Large intestine (tissue), 3 donors: Measurements from ENCODE around the gene BPIFB4. TPM values are rescaled to one million over a fixed set of nuclear protein-coding genes. Genes with fewer than 3 reads are reported as not detected.
"Not testable (repeated sequence)": the region's sequence is repeated elsewhere in the genome, so short reads cannot be mapped to it uniquely, and the experiment has no call there.

Experiments
- DNase-seq, 2 donors: peaks; one replicate each; pipeline versions ENCODE4 v3.0.0 to v3.0.0-alpha.2; 2013
- H3K27ac ChIP-seq: one replicate; pipeline ENCODE4 v1.5.1; 2013; ENCODE audit warnings: low read length
- H3K27me3 ChIP-seq: 2 replicates; pipeline ENCODE4 v1.6.1; 2013; ENCODE audit warnings: low read length; ENCODE audit not compliant: control insufficient read depth, insufficient read depth
- H3K36me3 ChIP-seq: 2 replicates; pipeline ENCODE4 v1.6.1; 2013; ENCODE audit warnings: low read length; ENCODE audit not compliant: control insufficient read depth, insufficient read depth
- H3K4me1 ChIP-seq: one replicate; pipeline ENCODE4 v1.6.1; 2013; ENCODE audit warnings: low read length; ENCODE audit not compliant: control insufficient read depth, insufficient read depth
- H3K4me3 ChIP-seq: one replicate; pipeline ENCODE4 v1.5.1; 2013; ENCODE audit warnings: low read length
- H3K9me3 ChIP-seq: one replicate; pipeline ENCODE4 v1.6.1; 2013; ENCODE audit warnings: mild to moderate bottlenecking, low read depth, low read length, moderate library complexity; ENCODE audit not compliant: control insufficient read depth
- WGBS: methylation state at CpG from one replicate; pipeline ENCODE4 v1.1.5; 2013; ENCODE audit warnings: low lambda C conversion rate; ENCODE audit not compliant: insufficient coverage; 5-methylcytosine and 5-hydroxymethylcytosine counted together
- polyA plus RNA-seq: library from polyadenylated mRNA; unstranded; fragments of 120-200 nt; gene quantifications from one replicate; pipeline ENCODE4 v1.2.1, GENCODE V29; 2013

The BPIFB4 gene
- polyA plus RNA-seq, 1 donor: 0.12 TPM

GRCh38 chr20:33042983-33043730, 36.3 kb upstream of the BPIFB4 start:
- H3K27ac ChIP-seq: no peak overlapping the region
- no CpG with 5 or more reads among the region's 2 CpGs for WGBS
- H3K9me3 ChIP-seq: no peaks in the 10 kb centered on the region

DNA sequence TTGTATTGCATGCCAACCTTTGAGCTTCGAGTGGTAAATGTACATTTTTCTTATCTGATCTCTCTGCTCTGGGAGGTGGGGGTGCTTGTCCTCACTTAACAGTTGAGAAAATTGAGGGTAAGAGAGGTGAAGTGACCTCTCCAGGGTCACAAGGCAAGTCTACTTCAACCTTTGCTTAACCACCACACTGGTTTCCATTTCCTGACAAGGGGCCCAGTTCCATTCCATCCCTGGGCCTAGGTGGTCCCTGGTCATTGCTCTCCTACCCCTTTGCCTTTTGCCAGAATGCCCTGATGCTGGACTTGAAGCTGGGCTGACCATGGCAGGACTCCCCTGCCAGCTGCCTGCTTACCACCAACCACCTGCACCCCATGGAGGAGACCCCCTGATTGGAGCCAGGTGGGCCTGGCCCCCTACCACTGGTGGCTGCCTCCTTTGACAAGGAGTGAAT, 35.7 kb upstream of the BPIFB4 start:
- Histone ChIP-seq H3K4me3 (no peak overlapping the region), H3K4me1 (no peaks in the 10 kb centered on the region), H3K27me3 (no peaks in the 10 kb centered on the region), H3K27ac (no peak overlapping the region), H3K9me3 (no peaks in the 10 kb centered on the region), H3K36me3 (no peaks in the 10 kb centered on the region)
- no peak for DNase-seq
- no CpG with 5 or more reads among the region's 1 CpG for WGBS

More at GRCh38 chr20:33042983-33043730, 36.3 kb upstream of the BPIFB4 start:
- Histone ChIP-seq H3K27me3 (no peaks in the 10 kb centered on the region), H3K4me3 (no peak overlapping the region), H3K36me3 (no peaks in the 10 kb centered on the region), H3K4me1 (no peaks in the 10 kb centered on the region)
- DNase-seq: no peak

GRCh38 chr20:33045129-33045721, 34.2 kb upstream of the BPIFB4 start:
- H3K4me1 ChIP-seq, H3K27ac ChIP-seq, DNase-seq, H3K9me3 ChIP-seq, H3K27me3 ChIP-seq, H3K4me3 ChIP-seq, H3K36me3 ChIP-seq: not testable (repeated sequence)
- 100% methylated on average over 2 of the region's 15 CpGs for WGBS

DNA sequence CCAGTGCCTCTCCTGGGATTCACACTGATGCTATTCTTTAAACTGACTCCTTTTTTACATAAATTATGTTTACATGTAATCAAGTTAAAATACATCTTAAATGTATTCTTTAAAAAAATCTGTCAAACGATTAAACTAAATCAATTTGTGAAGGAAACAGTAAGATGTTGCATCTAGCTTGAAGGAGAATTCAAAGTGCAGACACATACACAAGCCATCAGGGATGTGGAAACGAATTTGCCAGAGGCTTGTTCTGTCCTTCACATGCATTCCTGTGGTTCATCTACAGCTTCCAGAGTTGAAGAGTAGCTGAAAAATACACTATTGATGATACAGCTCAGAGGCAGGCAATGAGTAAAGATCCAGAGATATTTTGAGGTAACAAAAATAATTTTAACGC, 33.0 kb upstream of the BPIFB4 start:
- Histone ChIP-seq H3K4me1 (no peaks in the 10 kb centered on the region), H3K27me3 (no peaks in the 10 kb centered on the region), H3K27ac (no peak overlapping the region), H3K9me3 (no peaks in the 10 kb centered on the region), H3K4me3 (no peak overlapping the region), H3K36me3 (no peaks in the 10 kb centered on the region)
- WGBS: no CpG with 5 or more reads among the region's 3 CpGs
- DNase-seq: no peak

- no peak overlapping the region for H3K27ac ChIP-seq
- no peaks in the 10 kb centered on the region for H3K4me1 ChIP-seq
- H3K27me3 ChIP-seq: no peaks in the 10 kb centered on the region
Measured at GRCh38 chr20:33051333-33051732, 28.1 kb upstream of the BPIFB4 start.

DNA sequence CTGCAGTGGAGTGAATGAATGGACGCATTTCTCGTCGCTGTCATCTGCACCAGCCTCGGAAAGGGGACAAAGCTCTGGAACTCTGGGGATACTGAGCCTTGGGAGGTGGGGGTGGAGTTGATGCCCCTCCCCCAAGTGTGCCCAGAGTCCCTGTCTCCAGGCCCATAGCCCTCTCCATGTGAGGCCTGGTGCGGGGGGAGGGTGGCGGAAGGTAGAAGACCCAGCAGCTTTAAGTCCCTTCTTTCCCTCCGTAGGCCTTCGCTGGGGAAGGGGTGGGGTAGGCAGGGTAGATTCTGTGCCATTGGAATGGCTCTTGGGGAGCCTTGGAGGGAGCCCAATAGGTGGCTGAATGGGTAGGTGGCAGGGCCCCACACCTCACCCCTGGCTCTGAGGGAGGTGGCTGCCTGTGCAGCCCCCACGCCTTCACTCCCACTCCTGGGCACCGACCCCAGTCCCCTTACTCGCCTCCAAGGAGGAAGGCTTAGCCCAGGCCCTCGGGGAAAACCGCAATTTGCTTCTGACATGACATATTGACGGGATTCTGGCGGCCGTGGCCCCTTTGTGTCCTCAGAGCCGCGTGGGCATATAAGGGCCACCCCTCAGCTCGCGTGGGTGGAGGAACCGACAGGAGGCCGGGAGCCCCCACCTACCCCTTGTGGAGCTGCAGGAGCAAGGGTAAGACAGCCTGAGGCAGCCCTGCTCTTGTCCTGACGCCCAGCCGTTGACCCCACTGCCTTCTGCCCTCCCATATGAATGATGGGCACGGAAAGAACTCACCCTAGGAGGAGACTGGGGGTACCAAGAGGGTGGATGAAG, 25.9 kb upstream of the BPIFB4 start, which contains the start of gene BPIFB3:
Gene BPIFB3 (plus strand): TSS at position 613 of the 816 bp plus-strand sequence. CDS start 1,533 bp downstream, outside the sequence.
- Histone ChIP-seq H3K27me3 (no peaks in the 10 kb centered on the region), H3K4me1 (no peaks in the 10 kb centered on the region), H3K27ac (no peak within 1 kb of the TSS), H3K36me3 (no peaks in the 10 kb centered on the region), H3K9me3 (no peaks in the 10 kb centered on the region), H3K4me3 (no peak within 1 kb of the TSS)
- 100% methylated on average over 1 of the region's 25 CpGs for WGBS
- DNase-seq: no peak

More at GRCh38 chr20:33051333-33051732, 28.1 kb upstream of the BPIFB4 start:
- WGBS: no CpG with 5 or more reads among the region's 4 CpGs
- no peak for DNase-seq
- no peak overlapping the region for H3K4me3 ChIP-seq
- H3K9me3 ChIP-seq: no peaks in the 10 kb centered on the region
- H3K36me3 ChIP-seq: no peaks in the 10 kb centered on the region

DNA sequence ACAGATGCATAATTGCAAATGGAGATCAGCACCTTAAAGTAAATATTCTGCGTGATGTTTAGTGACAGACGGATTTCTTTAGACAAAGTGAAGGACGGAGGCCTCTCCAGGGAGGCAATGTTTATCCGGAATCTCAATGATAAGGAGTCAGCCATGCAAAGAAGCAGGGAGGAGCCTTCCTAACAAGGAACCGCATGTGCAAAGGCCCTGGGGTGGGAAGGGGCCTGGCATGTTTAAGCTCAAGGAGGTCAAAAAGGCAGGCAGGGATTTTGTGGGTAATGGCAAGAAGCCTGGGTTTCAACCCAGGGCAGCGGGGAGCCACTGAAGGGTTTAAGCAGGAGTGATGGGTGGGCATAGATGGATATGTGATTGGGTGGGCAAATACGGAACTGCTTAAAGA, 25.1 kb upstream of the BPIFB4 start:
- DNase-seq: no peak
- no peaks in the 10 kb centered on the region for H3K36me3 ChIP-seq
- no peaks in the 10 kb centered on the region for H3K9me3 ChIP-seq
- no peaks in the 10 kb centered on the region for H3K4me1 ChIP-seq
- H3K27me3 ChIP-seq: no peaks in the 10 kb centered on the region
- H3K27ac ChIP-seq: no peak overlapping the region
- H3K4me3 ChIP-seq: no peak overlapping the region
- 60% methylated on average over 1 of the region's 7 CpGs for WGBS

- Histone ChIP-seq H3K9me3 (no peaks in the 10 kb centered on the region), H3K27ac (no peak overlapping the region), H3K36me3 (no peaks in the 10 kb centered on the region), H3K27me3 (no peaks in the 10 kb centered on the region), H3K4me3 (no peak overlapping the region), H3K4me1 (no peaks in the 10 kb centered on the region)
- DNase-seq: no peak
- no CpG with 5 or more reads among the region's 2 CpGs for WGBS
Measured at GRCh38 chr20:33054791-33055190, 24.7 kb upstream of the BPIFB4 start.

DNA sequence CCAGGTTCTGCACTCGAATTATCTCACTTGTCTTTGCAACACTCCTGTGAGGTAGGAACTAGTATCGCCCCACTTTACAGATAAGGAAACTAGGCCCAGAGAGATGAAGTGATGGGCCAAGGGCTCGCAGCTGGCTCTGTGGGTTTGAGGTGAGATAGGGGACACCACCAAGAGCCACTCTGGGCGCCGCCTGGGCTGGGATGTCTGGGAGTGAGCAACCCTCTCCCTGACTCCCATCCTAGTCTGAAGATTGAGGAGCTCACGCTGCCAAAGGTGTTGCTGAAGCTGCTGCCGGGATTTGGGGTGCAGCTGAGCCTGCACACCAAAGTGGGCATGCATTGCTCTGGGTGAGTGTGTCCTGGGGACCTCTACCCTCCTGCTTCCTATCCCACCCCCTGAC, 20.3 kb upstream of the BPIFB4 start:
- H3K27me3 ChIP-seq: no peaks in the 10 kb centered on the region
- no peak for DNase-seq
- H3K9me3 ChIP-seq: no peaks in the 10 kb centered on the region
- no peaks in the 10 kb centered on the region for H3K4me1 ChIP-seq
- H3K4me3 ChIP-seq: no peak overlapping the region
- H3K36me3 ChIP-seq: no peaks in the 10 kb centered on the region
- no peak overlapping the region for H3K27ac ChIP-seq
- WGBS: no CpG with 5 or more reads among the region's 7 CpGs

DNA sequence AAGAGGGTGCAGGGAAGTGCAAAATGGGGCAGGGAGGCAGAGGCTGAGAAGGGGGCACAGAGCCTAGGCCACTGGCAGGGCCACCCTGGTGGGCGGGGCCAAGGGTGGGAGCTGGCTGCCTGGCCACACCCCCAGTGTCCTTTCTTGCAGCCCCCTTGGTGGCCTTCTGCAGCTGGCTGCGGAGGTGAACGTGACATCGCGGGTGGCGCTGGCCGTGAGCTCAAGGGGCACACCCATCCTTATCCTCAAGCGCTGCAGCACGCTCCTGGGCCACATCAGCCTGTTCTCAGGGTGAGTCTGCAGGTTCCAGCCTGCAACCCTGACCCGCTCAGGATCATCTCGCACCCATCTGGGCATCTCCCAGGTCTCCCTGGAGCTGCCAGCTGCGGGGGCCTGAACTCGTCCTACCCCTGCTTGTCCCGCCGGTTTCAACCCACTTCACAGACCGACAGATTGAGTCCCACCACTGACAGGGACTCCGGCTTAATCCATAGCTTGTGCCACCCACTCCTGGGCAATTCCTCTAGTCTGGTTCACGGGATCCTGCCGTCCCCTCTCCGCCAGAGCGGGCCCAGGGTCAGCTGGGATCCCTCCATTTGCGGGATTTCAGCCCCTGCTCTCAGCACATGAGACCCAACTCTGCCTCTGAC, 19.6 kb upstream of the BPIFB4 start:
- Histone ChIP-seq H3K27ac (no peak overlapping the region), H3K9me3 (no peaks in the 10 kb centered on the region), H3K27me3 (no peaks in the 10 kb centered on the region), H3K36me3 (no peaks in the 10 kb centered on the region), H3K4me1 (no peaks in the 10 kb centered on the region), H3K4me3 (no peak overlapping the region)
- no peak for DNase-seq
- no CpG with 5 or more reads among the region's 22 CpGs for WGBS
